GM21367 (cell line): ENCODE measurements around the gene ZBTB39.
"Not testable (repeated sequence)": the region's sequence is repeated elsewhere in the genome, so short reads cannot be mapped to it uniquely, and the experiment has no call there.

Experiments
- ATAC-seq: cut with Tn5 transposase; IDR thresholded peaks from one replicate; pipeline ENCODE4 v1.9.1; 2021; ENCODE audit not compliant: unreplicated experiment

Gene ZBTB39

GRCh38 chr12:57005980-57006808, at the start of gene ZBTB39:
Gene ZBTB39 (minus strand): TSS chr12:57006546. CDS start chr12:57004917, 1,629 bp downstream.
- peak; percentile 57 for ATAC-seq

DNA sequence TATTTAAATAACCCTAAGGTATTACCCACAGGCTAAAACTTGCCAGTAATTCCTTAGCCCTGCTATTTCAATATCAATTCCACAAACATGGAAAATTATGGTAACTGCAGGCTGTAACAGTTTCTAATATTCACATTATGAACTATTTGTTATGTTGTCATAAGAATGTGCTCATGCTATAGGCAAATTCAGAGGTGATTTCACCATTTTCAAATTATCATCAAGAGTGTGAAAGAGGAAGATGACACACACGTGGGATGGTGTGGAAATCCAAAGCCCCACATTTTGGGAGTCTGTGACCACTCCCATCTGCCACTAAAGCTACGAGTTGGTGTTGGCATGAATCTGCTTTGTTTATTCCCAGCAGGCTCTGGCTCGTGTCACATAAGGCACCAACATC, 49.5 kb upstream of the ZBTB39 start:
- no peak for ATAC-seq

- not testable (repeated sequence) for ATAC-seq
Observed at GRCh38 chr12:57053901-57054300, 47.6 kb upstream of the ZBTB39 start.

GRCh38 chr12:57053146-57053545, 46.8 kb upstream of the ZBTB39 start:
- not testable (repeated sequence) for ATAC-seq

DNA sequence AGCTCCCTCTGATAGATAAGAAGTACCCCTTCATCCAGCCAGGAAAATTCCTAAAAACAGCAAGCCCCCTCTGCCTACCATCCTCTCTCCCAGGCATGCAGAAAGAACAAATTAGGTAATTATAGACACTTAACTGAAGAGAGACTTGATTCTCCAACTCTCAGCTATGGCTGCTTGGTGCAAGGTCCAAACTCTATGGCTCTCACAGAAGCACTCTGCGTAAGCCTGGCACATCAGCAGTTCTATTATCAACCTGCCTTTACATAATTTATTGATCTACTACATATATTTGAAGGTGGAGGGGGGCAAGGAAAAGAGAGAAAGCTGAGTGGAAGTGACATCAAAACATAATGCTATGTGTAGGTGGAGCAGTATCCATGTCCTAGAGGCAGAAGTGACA, 44.7 kb upstream of the ZBTB39 start:
- no peak for ATAC-seq

DNA sequence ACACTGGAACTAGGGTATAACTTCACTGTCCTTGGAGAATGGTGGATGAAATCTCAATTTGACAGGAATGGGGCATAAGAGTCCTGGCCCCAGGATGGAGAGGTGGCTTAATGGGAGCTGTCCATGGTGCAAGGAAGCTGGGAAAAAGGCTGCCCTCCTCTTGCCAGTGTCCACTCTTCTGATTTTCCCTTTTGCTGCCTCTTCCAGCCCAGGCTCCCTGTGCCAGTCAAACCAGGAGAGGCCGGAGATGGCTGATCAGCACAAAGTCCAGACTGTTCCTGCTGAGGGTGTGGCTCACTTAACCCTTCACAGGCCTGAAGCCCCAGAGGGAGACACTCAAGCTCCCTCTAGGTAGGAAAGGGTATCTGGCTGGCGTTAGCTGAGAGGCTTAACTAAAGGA, 43.5 kb upstream of the ZBTB39 start, which contains the start of gene MYO1A:
TSS of gene MYO1A (minus strand) at position 240 of the 400 bp plus-strand sequence. CDS start 1,806 bp downstream, outside the sequence.
- ATAC-seq = no peak

DNA sequence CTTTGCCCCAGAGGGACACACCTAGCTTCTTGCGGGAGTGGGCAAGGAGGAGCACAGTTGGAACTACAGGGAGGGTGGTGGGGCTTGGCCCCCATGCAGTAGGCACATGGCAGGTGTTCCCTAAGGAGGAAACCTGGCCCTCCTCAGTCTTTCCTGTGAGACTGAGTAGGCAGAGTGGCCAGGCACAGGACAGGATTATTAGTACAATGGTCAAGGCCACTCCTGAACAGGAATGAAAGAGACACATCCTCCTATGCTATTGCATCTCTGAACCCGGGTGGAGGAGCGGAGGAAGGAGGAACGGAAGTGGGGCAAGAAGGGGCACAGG, 42.7 kb upstream of the ZBTB39 start:
- ATAC-seq = no peak

- ATAC-seq = no peak
Observed at GRCh38 chr12:57048423-57049118, 42.2 kb upstream of the ZBTB39 start.

DNA sequence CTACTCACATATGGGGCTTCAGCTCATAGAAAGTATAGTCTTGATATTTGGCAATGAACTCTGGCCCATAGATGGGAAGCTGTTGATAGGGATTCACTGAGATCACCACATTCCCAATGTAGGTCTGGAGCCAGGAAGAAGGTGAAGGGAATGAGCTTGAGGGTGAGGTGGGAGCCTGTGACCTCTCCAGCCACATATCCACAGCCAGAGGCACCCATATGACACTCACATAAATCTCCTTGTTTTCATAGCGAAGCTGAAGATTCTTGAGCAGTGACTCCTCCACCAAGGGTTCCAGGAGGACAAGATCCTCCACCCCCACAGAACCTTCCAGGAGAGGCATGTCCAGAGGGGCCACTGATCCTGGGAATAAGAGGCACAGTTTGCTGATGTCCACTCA, 41.6 kb upstream of the ZBTB39 start:
- no peak for ATAC-seq

GRCh38 chr12:57046947-57047890, 40.9 kb upstream of the ZBTB39 start:
- no peak for ATAC-seq

- ATAC-seq = no peak
Observed at GRCh38 chr12:57046086-57046791, 39.9 kb upstream of the ZBTB39 start.

GRCh38 chr12:57044889-57045288, 38.5 kb upstream of the ZBTB39 start:
- no peak for ATAC-seq

DNA sequence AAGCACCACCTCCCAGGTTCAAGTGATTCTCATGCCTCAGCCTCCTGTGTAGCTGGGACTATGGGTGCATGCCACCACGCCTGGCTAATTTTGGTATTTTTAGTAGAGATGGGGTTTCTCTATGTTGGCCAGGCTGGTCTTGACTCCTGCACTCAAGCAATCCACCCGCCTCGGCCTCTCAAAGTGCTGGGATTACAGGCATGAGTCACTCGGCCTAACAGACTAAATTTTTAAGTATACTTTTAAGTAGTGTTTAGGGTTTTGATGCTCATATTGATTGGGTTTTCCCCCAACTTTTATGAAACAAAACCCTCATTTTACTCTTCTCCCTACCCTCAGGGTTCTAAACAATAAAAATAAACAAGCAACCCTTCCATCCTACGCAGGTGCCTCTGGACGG, 38.1 kb upstream of the ZBTB39 start:
- ATAC-seq = no peak

DNA sequence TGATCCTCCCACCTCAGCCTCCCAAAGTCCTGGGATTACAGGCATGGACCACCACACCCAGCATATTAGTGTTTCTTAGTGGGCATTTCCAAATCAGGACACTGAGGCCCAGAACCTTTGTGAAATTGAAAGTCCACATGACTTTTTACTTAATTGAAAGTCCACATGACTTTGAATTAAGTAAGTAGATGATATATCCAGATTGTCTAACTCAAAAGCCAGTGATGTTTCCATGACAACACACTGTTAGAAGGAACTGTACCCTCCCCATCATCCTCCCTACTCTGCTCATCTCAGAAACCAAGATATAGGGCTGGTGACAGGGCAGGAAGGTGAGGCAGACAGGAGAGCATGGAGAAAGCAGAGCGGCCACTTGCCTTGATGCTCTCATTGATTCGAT, 36.3 kb upstream of the ZBTB39 start:
- ATAC-seq = no peak

DNA sequence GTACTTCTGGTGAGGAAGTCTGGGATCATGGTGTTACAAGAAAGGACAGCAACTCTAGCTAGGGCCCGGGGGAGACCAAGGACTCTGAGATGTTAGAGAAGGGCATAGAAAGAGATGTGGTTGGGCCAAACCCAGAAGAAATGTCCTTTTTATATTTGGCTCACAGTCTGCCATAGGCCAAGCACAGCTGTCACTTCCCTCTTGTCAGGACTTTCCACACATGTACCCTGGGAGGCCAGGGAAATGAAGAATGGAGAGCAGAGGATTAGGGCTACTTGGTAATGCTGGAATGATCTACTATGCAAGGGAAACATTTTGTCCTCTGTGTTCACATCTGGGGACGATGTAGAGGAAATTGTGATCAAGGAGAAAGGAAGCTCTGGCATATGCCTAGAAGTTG, 34.4 kb upstream of the ZBTB39 start:
- ATAC-seq = no peak

DNA sequence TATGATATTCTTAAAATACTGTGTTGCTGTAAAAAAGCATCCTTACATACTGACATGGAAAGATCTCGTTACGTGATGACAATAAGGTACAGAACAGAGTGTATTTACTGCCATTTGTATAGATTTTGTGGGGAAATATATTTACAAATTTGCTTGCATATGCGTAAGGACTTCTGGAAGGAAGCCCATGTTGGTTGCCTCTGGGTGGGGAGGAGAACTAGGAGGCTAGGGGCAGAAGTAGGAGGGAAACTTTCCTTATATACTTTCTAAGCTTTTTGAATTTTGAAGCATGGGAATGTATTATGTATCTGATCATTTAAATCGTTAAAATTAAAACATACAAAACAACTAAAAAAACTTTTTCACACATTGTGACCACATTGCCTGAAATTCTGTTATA, 33.9 kb upstream of the ZBTB39 start:
- ATAC-seq = no peak

DNA sequence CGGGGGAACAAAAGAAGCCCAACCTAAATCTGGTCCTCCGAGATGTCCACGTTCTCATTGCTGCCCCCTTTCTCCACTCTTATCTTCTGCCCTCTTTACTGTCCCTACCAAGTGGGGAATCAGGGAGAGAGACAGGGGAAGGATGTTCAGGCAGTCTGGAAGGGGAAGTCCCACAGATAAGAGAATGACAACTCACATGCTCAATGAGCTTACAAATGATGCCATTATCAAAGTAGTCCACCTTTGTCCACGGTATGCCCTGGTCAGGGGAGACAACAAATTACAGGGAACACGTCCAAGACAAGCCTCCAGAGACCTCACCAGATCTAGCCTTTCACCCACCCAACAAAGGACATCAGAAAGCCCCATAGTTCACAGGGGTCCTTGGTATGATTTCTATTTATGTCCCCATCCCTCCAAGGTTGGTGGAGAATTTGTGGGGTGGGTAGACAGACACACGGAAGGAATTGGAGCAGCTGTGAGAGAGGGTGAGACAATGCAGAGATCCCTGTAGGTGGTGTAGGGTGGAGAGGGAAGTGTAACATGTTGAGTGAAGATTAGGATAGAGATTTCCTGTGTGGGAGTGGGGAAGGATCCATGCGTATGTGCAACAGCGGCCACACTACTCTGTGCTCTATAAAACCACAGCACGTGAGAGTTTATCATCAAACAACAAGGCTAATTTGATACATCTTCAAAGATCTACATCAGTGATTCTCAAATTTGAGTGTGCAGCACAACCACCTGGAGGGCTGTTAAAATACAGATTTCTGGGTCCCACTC, 32.9 kb upstream of the ZBTB39 start:
- no peak for ATAC-seq

DNA sequence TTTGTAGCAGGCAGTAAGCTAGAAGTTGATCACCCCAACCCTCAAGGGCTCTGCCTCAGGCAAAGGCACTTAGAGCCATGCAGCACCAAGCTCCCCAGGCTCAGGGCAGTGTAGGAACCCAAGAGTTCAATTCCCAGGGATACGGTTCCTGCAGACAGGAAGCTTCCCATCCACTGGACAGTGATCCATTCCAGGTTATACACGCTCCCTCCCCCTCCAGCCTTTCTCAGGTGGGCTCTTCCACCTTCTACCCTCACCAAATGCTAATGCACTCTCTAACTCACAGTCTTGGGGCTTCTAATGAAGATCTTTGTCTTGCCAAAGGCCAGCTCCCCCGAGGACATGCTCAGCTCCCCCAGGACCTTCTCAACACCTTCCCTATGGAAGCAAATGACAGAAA, 30.9 kb upstream of the ZBTB39 start:
- no peak for ATAC-seq

GRCh38 chr12:57033431-57033830, 27.1 kb upstream of the ZBTB39 start:
- no peak for ATAC-seq

DNA sequence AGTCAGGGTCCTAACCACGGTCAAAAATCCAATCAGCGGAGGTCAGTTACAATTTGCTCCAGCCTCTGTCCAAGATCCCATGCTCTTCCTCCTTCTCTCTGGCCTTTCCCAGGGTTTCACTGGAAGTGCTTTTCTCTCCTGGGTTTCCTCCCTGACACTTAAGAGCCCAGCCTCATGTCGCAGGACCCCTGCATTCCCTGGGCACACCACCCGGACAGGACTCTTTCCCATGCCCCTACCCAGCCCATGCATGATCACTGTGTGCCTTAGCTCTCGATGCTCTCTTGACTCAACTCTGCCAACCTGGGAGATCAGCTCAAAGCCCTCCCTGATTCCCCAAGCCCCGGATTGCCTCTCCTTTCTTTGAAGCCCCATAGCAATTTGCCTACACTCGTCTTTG, 25.4 kb upstream of the ZBTB39 start:
- no peak for ATAC-seq
